Measurements from ENCODE around the gene STX8.

STX8 gene

GRCh38 chr17:9230346-9230745 is 345.3 kb downstream of the STX8 start:
- no peak for DNase-seq

GRCh38 chr17:9229826-9230201 is 345.8 kb downstream of the STX8 start:
- DNase-seq: no peak

GRCh38 chr17:9229160-9229825 is 346.3 kb downstream of the STX8 start:
- no peak for DNase-seq

GRCh38 chr17:9228408-9229159 is 347.0 kb downstream of the STX8 start:
- peak in 5 of 58 donors; percentile 28 to 58 (median 39) for DNase-seq

- no peak for DNase-seq
Measured at GRCh38 chr17:9227819-9228407, 347.7 kb downstream of the STX8 start.

- DNase-seq: no peak
Measured at GRCh38 chr17:9226794-9227135, 348.9 kb downstream of the STX8 start.

- DNase-seq: no peak
Measured at GRCh38 chr17:9226130-9226793, 349.4 kb downstream of the STX8 start.

- peak in 3 of 58 donors; percentile 16 to 26 (median 23) for DNase-seq
Measured at GRCh38 chr17:9225305-9226101, 350.1 kb downstream of the STX8 start.

GRCh38 chr17:9224485-9224884 is 351.1 kb downstream of the STX8 start:
- no peak for DNase-seq

GRCh38 chr17:9223531-9223930 is 352.1 kb downstream of the STX8 start:
- DNase-seq: no peak

GRCh38 chr17:9221922-9222180 is 353.8 kb downstream of the STX8 start:
- no peak for DNase-seq

- no peak for DNase-seq
Measured at GRCh38 chr17:9221147-9221921, 354.3 kb downstream of the STX8 start.

- DNase-seq: peak in 8 of 58 donors; percentile 11 to 34 (median 19)
Measured at GRCh38 chr17:9220398-9221146, 355.0 kb downstream of the STX8 start.

GRCh38 chr17:9219631-9220397 is 355.8 kb downstream of the STX8 start:
- no peak for DNase-seq

- DNase-seq: no peak
Measured at GRCh38 chr17:9218911-9219310, 356.7 kb downstream of the STX8 start.

- DNase-seq: no peak
Measured at GRCh38 chr17:9218064-9218635, 357.5 kb downstream of the STX8 start.

- no peak for DNase-seq
Measured at GRCh38 chr17:9217151-9218056, 358.2 kb downstream of the STX8 start.

- no peak for DNase-seq
Measured at GRCh38 chr17:9215465-9215864, 360.2 kb downstream of the STX8 start.
